GM19397 (cell line): ENCODE data around the gene PKD1L1.
"Not testable (repeated sequence)": the region's sequence is repeated elsewhere in the genome, so short reads cannot be mapped to it uniquely, and the experiment has no call there.

ENCODE experiments used
- ATAC-seq: cut with Tn5 transposase; IDR thresholded peaks from one replicate; pipeline ENCODE4 v1.9.1; 2021; ENCODE audit warnings: mild to moderate bottlenecking, moderate library complexity; ENCODE audit not compliant: unreplicated experiment

Gene PKD1L1

GRCh38 chr7:47938574-47939165 is 9.6 kb downstream of the PKD1L1 start:
- ATAC-seq: no peak

GRCh38 chr7:47937711-47938573 is 10.3 kb downstream of the PKD1L1 start:
- peak; percentile 43 for ATAC-seq

GRCh38 chr7:47937065-47937687 is 11.1 kb downstream of the PKD1L1 start:
- peak; percentile 93 for ATAC-seq

GRCh38 chr7:47936323-47936722 is 11.9 kb downstream of the PKD1L1 start:
- ATAC-seq: no peak

GRCh38 chr7:47935336-47935735 is 12.9 kb downstream of the PKD1L1 start:
- ATAC-seq: no peak

GRCh38 chr7:47934831-47935230 is 13.4 kb downstream of the PKD1L1 start:
- no peak for ATAC-seq

- no peak for ATAC-seq
Measured at GRCh38 chr7:47933215-47933614, 15.1 kb downstream of the PKD1L1 start.

- no peak for ATAC-seq
Measured at GRCh38 chr7:47932466-47933037, 15.7 kb downstream of the PKD1L1 start.

GRCh38 chr7:47932016-47932415 is 16.2 kb downstream of the PKD1L1 start:
- ATAC-seq: no peak

- ATAC-seq: no peak
Measured at GRCh38 chr7:47931005-47932004, 17.0 kb downstream of the PKD1L1 start.

GRCh38 chr7:47924266-47924665 is 24.0 kb downstream of the PKD1L1 start:
- ATAC-seq: no peak

- not testable (repeated sequence) for ATAC-seq
Measured at GRCh38 chr7:47923081-47923875, 25.0 kb downstream of the PKD1L1 start.

GRCh38 chr7:47916514-47916913 is 31.8 kb downstream of the PKD1L1 start:
- ATAC-seq: not testable (repeated sequence)

GRCh38 chr7:47915616-47915976 is 32.7 kb downstream of the PKD1L1 start:
- no peak for ATAC-seq

- no peak for ATAC-seq
Measured at GRCh38 chr7:47914717-47915615, 33.3 kb downstream of the PKD1L1 start.

- ATAC-seq: no peak
Measured at GRCh38 chr7:47912332-47912731, 35.9 kb downstream of the PKD1L1 start.

GRCh38 chr7:47908720-47909119 is 39.5 kb downstream of the PKD1L1 start:
- no peak for ATAC-seq

- no peak for ATAC-seq
Measured at GRCh38 chr7:47907981-47908616, 40.2 kb downstream of the PKD1L1 start.
